Lung (tissue), 12 donors: ENCODE results near the gene NQO2. TPM values are rescaled to one million over a fixed set of nuclear protein-coding genes. Genes with fewer than 3 reads are reported as not detected.

Experiments
- ATAC-seq: fragments of 200-7000 bp; cut with Tn5 transposase; one replicate; pipeline ENCODE4 v1.9.1; 2020; ENCODE audit warnings: moderate number of reproducible peaks; ENCODE audit not compliant: insufficient read depth, low FRiP score
- DNase-seq, 3 donors: peaks; one replicate each; pipeline ENCODE4 v3.0.0-alpha.2; 2013 to 2017
- H3K27ac ChIP-seq, 2 donors: one replicate each; pipeline ENCODE4 v1.5.1; 2013; ENCODE audit warnings: mild to moderate bottlenecking in 2 of 2, moderate library complexity in 2 of 2, control low read depth in 1 of 2, inconsistent platforms in 1 of 2, low read depth in 1 of 2, low read length in 1 of 2
- H3K27me3 ChIP-seq, 3 donors: one replicate each; pipeline ENCODE4 v1.5.1; 2013; ENCODE audit warnings: low read length in 2 of 3; ENCODE audit not compliant: control insufficient read depth in 3 of 3, insufficient read depth in 3 of 3
- H3K36me3 ChIP-seq, 4 donors: one replicate each; pipeline ENCODE4 v1.5.1; 2013; ENCODE audit warnings: low read length in 4 of 4, mild to moderate bottlenecking in 1 of 4, moderate library complexity in 1 of 4; ENCODE audit not compliant: control insufficient read depth in 4 of 4, insufficient read depth in 4 of 4
- H3K4me1 ChIP-seq, 5 donors: one replicate each; pipeline ENCODE4 v1.5.1; 2013; ENCODE audit warnings: low read length in 5 of 5, mild to moderate bottlenecking in 2 of 5, moderate library complexity in 1 of 5; ENCODE audit not compliant: control insufficient read depth in 5 of 5, insufficient read depth in 5 of 5
- H3K4me3 ChIP-seq: one replicate; pipeline ENCODE4 v1.5.1; 2013; ENCODE audit warnings: mild to moderate bottlenecking, control low read depth, moderate library complexity
- H3K9ac ChIP-seq, 2 donors: one replicate each; pipeline ENCODE4 v1.5.1; 2013; ENCODE audit warnings: low read length in 2 of 2, control low read depth in 1 of 2; ENCODE audit not compliant: insufficient read depth in 1 of 2
- H3K9me3 ChIP-seq, 4 donors: one replicate each; pipeline ENCODE4 v1.5.1; 2013; ENCODE audit warnings: low read length in 3 of 4, mild to moderate bottlenecking in 1 of 4, moderate library complexity in 1 of 4; ENCODE audit not compliant: control insufficient read depth in 4 of 4, insufficient read depth in 3 of 4
- CTCF ChIP-seq: IDR thresholded peaks from 2 replicates; pipeline ENCODE4 v1.5.1; 2012; ENCODE audit warnings: mild to moderate bottlenecking; ENCODE audit errors: control extremely low read depth, extremely low read depth
- WGBS, 2 donors: extraction: QIAGEN DNeasy Blood & Tissue Kit; methylation state at CpG; one replicate each; pipeline ENCODE4 v1.1.7; 2013; 5-methylcytosine and 5-hydroxymethylcytosine counted together
- polyA plus RNA-seq, 2 donors: library from polyadenylated mRNA; stranded (reverse); fragments of 200-250 nt; gene quantifications; one replicate each; pipeline ENCODE4 v1.2.1, GENCODE V29; 2013
- total RNA-seq, 2 donors: library from RNA; depleted of rRNA in 1 of 2; stranded (reverse); fragments of >200 nt in 1 of 2; gene quantifications; one replicate each; pipeline ENCODE4 v1.2.1, GENCODE V29; 2014 to 2021
- donor health status: control.
- donor health status: control.
- donor health status: Bipolar disorder and iron deficiency.
- donor health status: healthy.
- donor health status: DM: yes; HTN: yes; CAD: no.

NQO2 gene
- total and polyA plus RNA-seq, 4 donors: 9.4 to 47.1 (median 43.1) TPM

- Histone ChIP-seq H3K4me1 (peaks cover 0 to 9% (median 6%) of the 10 kb centered on the region in 5 donors), H3K27ac (no peak overlapping the region), H3K9ac (no peak overlapping the region), H3K36me3 (no peaks in the 10 kb centered on the region), H3K9me3 (no peaks in the 10 kb centered on the region), H3K4me3 (no peak overlapping the region), H3K27me3 (no peaks in the 10 kb centered on the region)
- no peak for ATAC-seq
- DNase-seq: no peak
- 83 to 89% methylated on average over 3 of the region's 3 CpGs for WGBS, 2 donors
- TF ChIP-seq CTCF: no peak
These were observed 21.7 kb upstream of the NQO2 start for GRCh38 chr6:2977799-2978590.

- Histone ChIP-seq H3K9ac (no peak overlapping the region), H3K36me3 (no peaks in the 10 kb centered on the region), H3K27me3 (no peaks in the 10 kb centered on the region), H3K4me1 (peaks cover 0 to 10% (median 6%) of the 10 kb centered on the region in 5 donors), H3K9me3 (no peaks in the 10 kb centered on the region), H3K4me3 (no peak overlapping the region), H3K27ac (no peak overlapping the region)
- TF ChIP-seq CTCF: no peak
- ATAC-seq (no peak), DNase-seq (no peak)
- WGBS, 2 donors: 86 to 91% methylated on average over 4 of the region's 4 CpGs
These were observed 20.8 kb upstream of the NQO2 start for GRCh38 chr6:2978923-2979322.

- no peak for TF ChIP-seq CTCF
- H3K4me3 ChIP-seq: no peak overlapping the region
- H3K36me3 ChIP-seq: no peaks in the 10 kb centered on the region
- H3K27me3 ChIP-seq: no peaks in the 10 kb centered on the region
- ATAC-seq (no peak), DNase-seq (no peak)
- H3K9me3 ChIP-seq: no peaks in the 10 kb centered on the region
- peaks cover 0 to 10% (median 6%) of the 10 kb centered on the region in 5 donors for H3K4me1 ChIP-seq
- no peak overlapping the region for H3K9ac ChIP-seq
- WGBS, 2 donors: 45 to 76% methylated on average over 2 of the region's 2 CpGs
- peak overlapping the region in 1 of 2 donors; percentile 39 for H3K27ac ChIP-seq
These were observed 19.8 kb upstream of the NQO2 start for GRCh38 chr6:2979819-2980464.
